GM23338 (cell line): Measurements from ENCODE around the gene TTC31.

Experiments used
- CTCF ChIP-seq, 2 experiments: fragments of 200-600 bp in 1 of 2; sonication (generic) in 1 of 2; conservative IDR thresholded peaks; 2 replicates each; pipeline versions ENCODE4 v1.5.1 to v1.6.1; 2016 to 2017; ENCODE audit warnings: antibody characterized with exemption in 2 of 2, low read depth in 2 of 2, mild to moderate bottlenecking in 2 of 2, moderate library complexity in 1 of 2
- EZH2 ChIP-seq: fragments of 200-600 bp; sonication (generic); IDR thresholded peaks from one replicate; pipeline ENCODE4 v1.8.0; 2017; ENCODE audit warnings: antibody characterized with exemption, mild to moderate bottlenecking, low read depth; ENCODE audit not compliant: unreplicated experiment
- POLR2AphosphoS5 ChIP-seq: IDR thresholded peaks from 2 replicates; pipeline ENCODE4 v1.6.1; 2016; ENCODE audit warnings: antibody characterized with exemption, low read depth

- TF ChIP-seq EZH2 (no peak), CTCF (conservative IDR thresholded peaks at IDR 0.05; ENCODE audit: low read depth in 2 of 2) (peak; percentile 55 to 64), POLR2AphosphoS5 (0 out of 2 replicates have a peak, but pooled peaks have one; percentile 13)
These were observed 21.5 kb upstream of the TTC31 start for GRCh38 chr2:74461187-74462053.
